SK-N-SH (cell line): ENCODE data around the gene SPON1. TPM values are rescaled to one million over a fixed set of nuclear protein-coding genes. Genes with fewer than 3 reads are reported as not detected.

Source experiments
- CTCF ChIA-PET: fragments of 300-600, 350-600 bp; formaldehyde crosslinking; extraction: SDS; loops from one replicate; lab custom pipeline; 2021; lab: Yijun Ruan, JAX
- POLR2A ChIA-PET: fragments of 350-600 bp; sonication (Branson Sonifier 250); formaldehyde crosslinking; extraction: SDS; loops from one replicate; lab custom pipeline; 2020; ENCODE audit warnings: antibody characterized with exemption, inconsistent platforms; lab: Yijun Ruan, JAX
- DNase-seq: peaks from one replicate; pipeline ENCODE4 v3.0.0; 2012
- H2AFZ ChIP-seq: fragments of 200-600 bp; sonication (generic); 2 replicates; pipeline ENCODE4 v1.8.1; 2016; ENCODE audit warnings: antibody characterized with exemption, mild to moderate bottlenecking, low read depth
- H3F3A ChIP-seq: fragments of 200-600 bp; sonication (generic); replicated peaks from 2 replicates; pipeline ENCODE3; 2016; ENCODE audit warnings: antibody characterized with exemption, mild to moderate bottlenecking; ENCODE audit not compliant: insufficient read depth
- H3K27ac ChIP-seq, 2 experiments: fragments of 200-500 bp in 1 of 2; fragments of 200-600 bp in 1 of 2; sonication (Bioruptor generic) in 1 of 2; sonication (generic), shearing (Covaris generic) in 1 of 2; 2 replicates each; pipeline versions ENCODE4 v1.5.1 to v1.6.1; 2014 to 2016; ENCODE audit warnings: low read depth in 2 of 2, inconsistent platforms in 1 of 2, low read length in 1 of 2, mild to moderate bottlenecking in 1 of 2, mixed read lengths in 1 of 2
- H3K27me3 ChIP-seq: fragments of 200-600 bp; sonication (generic), shearing (Covaris generic); 2 replicates; pipeline ENCODE4 v1.6.1; 2016; ENCODE audit warnings: mixed run types; ENCODE audit not compliant: insufficient read depth
- H3K36me3 ChIP-seq, 2 experiments: fragments of 200-500 bp in 1 of 2; fragments of 200-600 bp in 1 of 2; sonication (Bioruptor generic) in 1 of 2; sonication (generic) in 1 of 2; replicated peaks in 1 of 2; 2 replicates each; pipeline versions ENCODE3 to v1.5.1; 2014 to 2016; ENCODE audit warnings: low read length in 1 of 2, mild to moderate bottlenecking in 1 of 2; ENCODE audit not compliant: insufficient read depth in 2 of 2, control insufficient read depth in 1 of 2
- H3K4me1 ChIP-seq, 2 experiments: fragments of 200-500 bp in 1 of 2; fragments of 200-600 bp in 1 of 2; sonication (Bioruptor generic) in 1 of 2; sonication (generic), shearing (Covaris generic) in 1 of 2; 2 replicates each; pipeline versions ENCODE4 v1.5.1 to v1.6.1; 2014 to 2016; ENCODE audit warnings: low read depth in 1 of 2, low read length in 1 of 2, mixed run types in 1 of 2; ENCODE audit not compliant: insufficient read depth in 2 of 2, control insufficient read depth in 1 of 2
- H3K4me2 ChIP-seq: fragments of 200-600 bp; sonication (generic), shearing (Covaris generic); 2 replicates; pipeline ENCODE4 v1.6.1; 2017; ENCODE audit warnings: mixed run types
- H3K4me3 ChIP-seq, 2 experiments: fragments of 200-500 bp in 1 of 2; fragments of 200-600 bp in 1 of 2; sonication (Bioruptor generic) in 1 of 2; sonication (generic), shearing (Covaris generic) in 1 of 2; 2 replicates each; pipeline versions ENCODE4 v1.5.1 to v1.8.1; 2014 to 2016; ENCODE audit warnings: low read depth in 2 of 2, inconsistent platforms in 1 of 2, low read length in 1 of 2, mild to moderate bottlenecking in 1 of 2, mixed read lengths in 1 of 2, moderate library complexity in 1 of 2
- H3K79me2 ChIP-seq: fragments of 200-600 bp; sonication (generic); 2 replicates; pipeline ENCODE4 v1.8.1; 2017; ENCODE audit warnings: mild to moderate bottlenecking; ENCODE audit not compliant: insufficient read depth
- H3K9ac ChIP-seq: fragments of 200-600 bp; sonication (generic); 2 replicates; pipeline ENCODE4 v1.6.1; 2017; ENCODE audit warnings: mixed run types
- H3K9me2 ChIP-seq: fragments of 200-600 bp; sonication (generic); 2 replicates; pipeline ENCODE4 v1.6.1; 2017; ENCODE audit warnings: mixed run types
- H3K9me3 ChIP-seq: fragments of 200-600 bp; sonication (generic); 2 replicates; pipeline ENCODE4 v1.6.1; 2017; ENCODE audit warnings: mixed run types, mild to moderate bottlenecking, moderate library complexity
- H4K20me1 ChIP-seq: fragments of 200-600 bp; sonication (generic); 2 replicates; pipeline ENCODE4 v1.6.1; 2017; ENCODE audit warnings: mild to moderate bottlenecking, mixed run types; ENCODE audit not compliant: insufficient read depth
- EP300 ChIP-seq, 2 experiments: IDR thresholded peaks; 2 replicates each; pipeline versions ENCODE4 v1.4.0 to v1.6.1; 2012; ENCODE audit warnings: borderline replicate concordance in 1 of 2, low read depth in 1 of 2, low read length in 1 of 2
- FOSL2 ChIP-seq: IDR thresholded peaks from 2 replicates; pipeline ENCODE4 v1.4.0; 2012; ENCODE audit warnings: low read depth, mild to moderate bottlenecking, moderate library complexity, borderline replicate concordance
- FOXJ3 ChIP-seq: sonication (generic); formaldehyde crosslinking; IDR thresholded peaks from 2 replicates; pipeline ENCODE4 v1.5.1; 2020; ENCODE audit warnings: mild to moderate bottlenecking, missing genetic modification reagents
- FOXM1 ChIP-seq: IDR thresholded peaks from 2 replicates; pipeline ENCODE4 v1.4.0; 2012; ENCODE audit warnings: low read depth, mild to moderate bottlenecking
- JUND ChIP-seq: IDR thresholded peaks from 2 replicates; pipeline ENCODE4 v1.4.0; 2012
- MEF2A ChIP-seq: IDR thresholded peaks from 2 replicates; pipeline ENCODE4 v1.4.0; 2012; ENCODE audit warnings: low read depth, borderline replicate concordance
- POLR2AphosphoS5 ChIP-seq: IDR thresholded peaks from 2 replicates; pipeline ENCODE4 v1.6.1; 2012; ENCODE audit warnings: low read depth, low read length
- RAD21 ChIP-seq: IDR thresholded peaks from 2 replicates; pipeline ENCODE4 v1.6.1; 2012; ENCODE audit warnings: mild to moderate bottlenecking, low read length
- RCOR1 ChIP-seq: fragments of 150-350 bp; IDR thresholded peaks from 2 replicates; pipeline ENCODE4 v1.6.1; 2017; ENCODE audit warnings: antibody characterized with exemption, low read length
- RFX5 ChIP-seq: IDR thresholded peaks from 2 replicates; pipeline ENCODE4 v1.6.1; 2012; ENCODE audit warnings: mild to moderate bottlenecking, improper control_type of control experiment, low read length
- SIN3A ChIP-seq: IDR thresholded peaks from 2 replicates; pipeline ENCODE4 v1.6.1; 2012; ENCODE audit warnings: low read depth, mild to moderate bottlenecking, low read length, moderate library complexity, borderline replicate concordance
- SMC3 ChIP-seq: IDR thresholded peaks from 2 replicates; pipeline ENCODE4 v1.6.1; 2012; ENCODE audit warnings: low read depth, low read length, improper control_type of control experiment
- TEAD4 ChIP-seq: IDR thresholded peaks from 2 replicates; pipeline ENCODE4 v1.4.0; 2012; ENCODE audit warnings: mild to moderate bottlenecking, borderline replicate concordance; ENCODE audit not compliant: insufficient read depth
- YY1 ChIP-seq: IDR thresholded peaks from 2 replicates; pipeline ENCODE4 v1.4.0; 2012; ENCODE audit warnings: low read depth, mild to moderate bottlenecking
- WGBS: methylation state at CpG from one replicate; pipeline ENCODE4 v1.1.6; 2017; ENCODE audit warnings: low lambda C conversion rate; 5-methylcytosine and 5-hydroxymethylcytosine counted together
- polyA plus RNA-seq, 3 experiments: library from polyadenylated mRNA; depleted of rRNA; stranded (reverse); fragments of >200 nt; gene quantifications; 2 replicates each; pipeline ENCODE4 v1.2.3, GENCODE V29; 2012
- TF ChIP-seq, protein P1 (sequence below): fragments of 200-600 bp; sonication (generic); IDR thresholded peaks from 2 replicates; pipeline ENCODE4 v1.6.1; 2017; ENCODE audit warnings: antibody characterized with exemption, mild to moderate bottlenecking, moderate library complexity

Gene SPON1
- polyA plus RNA-seq, 1 of the 3 experiments (the other 2 are of a cell fraction), result not detected

DNA sequence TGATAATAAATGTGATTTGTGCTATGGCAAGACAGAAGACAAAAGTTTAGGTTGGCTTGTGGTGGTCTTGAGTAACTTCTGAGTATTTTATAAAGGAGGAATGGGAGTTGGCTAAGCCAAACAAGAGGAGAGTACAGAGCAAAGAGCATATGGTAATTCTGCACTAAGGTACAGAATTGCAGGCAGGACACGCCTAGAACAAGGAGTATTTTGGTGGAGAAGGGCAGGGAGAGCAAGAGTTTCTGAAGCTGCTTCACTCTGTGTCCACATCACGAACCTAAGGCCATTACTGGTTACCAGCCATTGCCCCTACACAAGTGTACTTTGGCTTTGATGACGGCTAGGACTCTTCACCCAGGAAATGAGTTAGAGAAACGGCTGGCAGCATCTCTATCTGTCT, 170.9 kb downstream of the SPON1 start (continued):
- no peak for TF ChIP-seq RCOR1

DNA sequence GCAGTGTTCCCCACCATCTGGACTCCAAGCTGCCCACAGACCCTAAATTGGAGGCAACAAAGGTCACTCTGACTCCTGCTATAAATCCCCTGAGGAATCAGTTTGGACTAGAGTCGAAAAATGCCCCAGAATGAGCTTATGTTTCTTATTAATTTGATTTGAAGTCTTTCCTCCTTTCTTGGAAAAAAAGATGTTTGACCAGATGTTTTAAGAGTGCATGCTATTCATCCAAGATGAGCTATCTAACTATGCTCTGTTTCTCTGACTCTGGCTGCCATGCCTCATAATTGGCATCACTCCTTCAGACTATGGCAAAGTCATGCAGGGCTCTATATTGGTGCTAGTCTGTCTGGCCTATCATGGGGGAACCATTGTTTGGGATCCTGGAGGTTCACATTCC, 174.0 kb downstream of the SPON1 start:
- no peak overlapping the region for H3K4me2 ChIP-seq
- no peaks in the 10 kb centered on the region for H3K9me2 ChIP-seq
- ChIA-PET CTCF (interaction anchor here (0.8 kb wide), 1 partner anchor 12 kb away, joined by 3 read pairs; no protein-coding TSS in a partner anchor), POLR2A (no interaction called here)
- H3K36me3 ChIP-seq, result no peaks in the 10 kb centered on the region
- H3K9ac ChIP-seq, result no peak overlapping the region
- WGBS, result 4% methylated on average over 1 of the region's 1 CpG
- no peak overlapping the region for H3K27ac ChIP-seq
- H4K20me1 ChIP-seq, result no peaks in the 10 kb centered on the region
- TF ChIP-seq YY1, result no peak
- H2AFZ ChIP-seq, result no peak overlapping the region
- H3K27me3 ChIP-seq, result no peaks in the 10 kb centered on the region; the same call in 1 of the 2 replicates
- H3K4me1 ChIP-seq, result peaks cover 0 to 16% of the 10 kb centered on the region in 2 experiments; a peak in 1 of 4 replicates
- no peak overlapping the region for H3K4me3 ChIP-seq
- H3K9me3 ChIP-seq, result no peaks in the 10 kb centered on the region
- no peak for DNase-seq
- no peaks in the 10 kb centered on the region for H3F3A ChIP-seq
- H3K79me2 ChIP-seq, result no peaks in the 10 kb centered on the region

DNA sequence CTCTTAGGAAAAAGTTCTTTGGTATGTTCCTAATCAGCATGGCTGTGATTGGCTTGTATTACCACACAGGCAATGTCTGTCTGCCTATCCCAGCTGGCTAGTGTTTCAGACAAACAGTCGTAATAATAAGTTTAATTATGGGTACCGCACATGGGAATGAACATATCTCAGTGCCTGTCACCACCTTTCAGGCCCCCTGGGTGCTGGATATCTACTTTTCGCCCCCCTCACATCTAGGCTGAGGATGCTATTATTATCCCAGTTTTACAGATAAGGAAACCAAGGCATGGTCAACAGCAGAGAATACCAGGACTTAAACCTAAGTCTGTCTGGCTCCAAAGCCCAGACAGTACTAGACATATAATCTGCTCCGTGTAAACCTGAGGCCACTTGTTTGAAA, 174.8 kb downstream of the SPON1 start:
- 28% methylated on average over 4 of the region's 4 CpGs for WGBS

More for the DNA sequence above, 174.8 kb downstream of the SPON1 start:
- Histone ChIP-seq H3K36me3 (no peaks in the 10 kb centered on the region), H3K79me2 (no peaks in the 10 kb centered on the region), H3K27me3 (no peaks in the 10 kb centered on the region)
- CTCF ChIA-PET, result no interaction called here
- TF ChIP-seq YY1 (no peak), POLR2AphosphoS5 (no peak), FOXM1 (no peak), TEAD4 (no peak), JUND (no peak), FOSL2 (no peak), RAD21 (no peak), FOXJ3 (CRISPR knock-in tag) (no peak), SIN3A (no peak), SMC3 (no peak), RFX5 (no peak), MEF2A (no peak), EP300 (IDR thresholded peaks at IDR 0.05; ENCODE audit: borderline replicate concordance in 1 of 2, low read depth in 1 of 2, low read length in 1 of 2) (no peak)
- TF ChIP-seq, protein P1, sequence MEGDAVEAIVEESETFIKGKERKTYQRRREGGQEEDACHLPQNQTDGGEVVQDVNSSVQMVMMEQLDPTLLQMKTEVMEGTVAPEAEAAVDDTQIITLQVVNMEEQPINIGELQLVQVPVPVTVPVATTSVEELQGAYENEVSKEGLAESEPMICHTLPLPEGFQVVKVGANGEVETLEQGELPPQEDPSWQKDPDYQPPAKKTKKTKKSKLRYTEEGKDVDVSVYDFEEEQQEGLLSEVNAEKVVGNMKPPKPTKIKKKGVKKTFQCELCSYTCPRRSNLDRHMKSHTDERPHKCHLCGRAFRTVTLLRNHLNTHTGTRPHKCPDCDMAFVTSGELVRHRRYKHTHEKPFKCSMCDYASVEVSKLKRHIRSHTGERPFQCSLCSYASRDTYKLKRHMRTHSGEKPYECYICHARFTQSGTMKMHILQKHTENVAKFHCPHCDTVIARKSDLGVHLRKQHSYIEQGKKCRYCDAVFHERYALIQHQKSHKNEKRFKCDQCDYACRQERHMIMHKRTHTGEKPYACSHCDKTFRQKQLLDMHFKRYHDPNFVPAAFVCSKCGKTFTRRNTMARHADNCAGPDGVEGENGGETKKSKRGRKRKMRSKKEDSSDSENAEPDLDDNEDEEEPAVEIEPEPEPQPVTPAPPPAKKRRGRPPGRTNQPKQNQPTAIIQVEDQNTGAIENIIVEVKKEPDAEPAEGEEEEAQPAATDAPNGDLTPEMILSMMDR, result no peak
- TF ChIP-seq, all 33 proteins: peak for 0
- no peak overlapping the region for H3K4me2 ChIP-seq
- DNase-seq, result no peak
- peaks cover 0 to 16% of the 10 kb centered on the region in 2 experiments; a peak in 1 of 4 replicates for H3K4me1 ChIP-seq
- H3K4me3 ChIP-seq, result no peak overlapping the region
- POLR2A ChIA-PET, result no interaction called here
- H3K9me2 ChIP-seq, result no peaks in the 10 kb centered on the region
- no peak overlapping the region for H3K27ac ChIP-seq
- no peak overlapping the region for H3K9ac ChIP-seq
- no peaks in the 10 kb centered on the region for H4K20me1 ChIP-seq
- no peaks in the 10 kb centered on the region for H3F3A ChIP-seq
- H2AFZ ChIP-seq, result no peak overlapping the region
- H3K9me3 ChIP-seq, result no peaks in the 10 kb centered on the region
